NCI-H187 treated with DMSO at 0.1 percent for 48 hours (cell line): ENCODE measurements around the gene XDH.

Experiments used
- DNase-seq: peaks from one replicate; lab custom pipeline; 2025; lab: John Stamatoyannopoulos, UW

Gene XDH

GRCh38 chr2:31329081-31329625 lies 85.4 kb downstream of the XDH start:
- no peak for DNase-seq

DNA sequence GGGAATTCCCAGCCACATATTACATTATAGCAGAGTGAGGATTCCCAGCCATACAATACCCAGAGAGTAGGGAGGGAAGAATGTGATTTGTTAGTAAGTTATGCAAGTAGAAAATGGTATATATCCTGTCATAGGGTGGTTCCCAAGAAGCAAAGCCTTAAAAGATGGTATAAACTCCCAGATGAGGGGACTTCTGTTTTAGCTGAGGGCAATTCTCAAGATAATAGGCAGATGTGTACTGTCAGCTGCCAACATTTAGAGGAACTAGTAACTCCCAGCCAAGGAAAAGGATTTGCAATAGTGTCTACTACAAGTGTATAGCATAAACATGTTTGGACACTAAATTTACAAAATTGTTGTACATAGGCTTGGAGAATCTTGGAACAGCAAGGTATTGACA lies 86.5 kb downstream of the XDH start:
- no peak for DNase-seq

DNA sequence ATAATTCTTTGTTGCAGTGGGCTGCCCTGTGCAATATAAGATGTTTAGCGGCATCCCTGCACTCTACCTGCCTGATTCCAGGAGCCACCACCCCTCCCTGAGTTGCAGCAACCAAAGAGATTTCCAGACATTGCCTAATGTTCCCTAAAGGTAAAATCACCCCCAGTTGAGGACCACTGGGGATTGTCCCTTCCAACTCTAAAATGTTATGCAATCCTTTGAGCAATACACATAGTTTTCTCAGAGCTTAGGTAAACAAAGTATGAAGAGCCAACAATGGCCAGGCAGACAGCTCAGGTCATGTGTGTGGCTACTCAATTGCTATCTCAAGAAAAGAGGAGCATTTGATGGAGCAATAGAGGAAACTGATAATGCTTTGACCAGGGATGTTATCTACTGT lies 87.0 kb downstream of the XDH start:
- DNase-seq, result no peak

DNA sequence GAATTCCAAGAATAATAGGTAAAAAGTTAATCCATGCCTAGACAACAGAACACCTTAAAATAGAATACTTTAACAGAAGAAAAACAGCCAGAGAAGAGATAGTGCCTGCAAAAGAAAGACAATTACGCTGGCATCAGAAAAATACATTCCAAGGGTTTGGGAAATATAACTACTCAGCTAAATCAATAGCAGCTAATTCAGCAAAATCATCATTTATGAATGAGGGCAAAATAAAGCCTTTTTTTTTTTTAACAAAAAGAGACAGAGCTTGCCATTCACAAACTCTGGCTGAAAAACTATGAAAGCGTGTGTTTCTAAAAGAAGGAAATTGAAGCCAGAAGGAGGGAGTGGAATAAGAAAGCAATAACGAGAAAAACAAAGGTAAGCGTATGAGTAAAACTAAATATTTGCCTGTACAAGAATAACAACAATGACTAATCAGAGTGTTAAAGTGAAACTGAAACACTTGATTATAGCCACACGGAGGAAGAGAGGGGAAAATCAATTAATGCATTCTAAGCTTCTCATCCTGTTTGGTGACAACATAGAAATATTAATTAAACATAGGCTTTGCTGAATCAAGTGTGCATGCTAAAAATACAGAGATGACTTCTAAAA lies 90.4 kb downstream of the XDH start:
- no peak for DNase-seq

DNA sequence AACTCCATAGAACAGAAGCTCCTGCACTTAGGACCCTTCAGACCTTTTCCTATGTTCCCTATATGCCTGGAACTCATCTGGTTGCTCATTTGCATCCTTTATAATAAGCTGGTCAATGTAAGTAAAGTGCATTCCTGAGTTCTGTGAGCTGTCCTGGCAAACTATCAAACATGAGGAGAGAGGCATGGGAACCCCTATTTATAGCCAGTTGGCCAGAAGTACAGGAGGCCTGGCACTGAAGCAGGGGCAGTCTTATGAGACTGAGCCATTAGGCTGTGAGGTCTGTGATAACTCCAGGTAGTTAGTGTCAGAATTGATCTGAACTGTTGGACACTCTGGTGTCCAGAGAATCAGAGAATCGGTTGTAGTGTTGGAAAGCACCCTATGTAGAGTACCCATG lies 92.2 kb downstream of the XDH start:
- no peak for DNase-seq

GRCh38 chr2:31319406-31320175 lies 95.0 kb downstream of the XDH start:
- DNase-seq, result peak; percentile 77

DNA sequence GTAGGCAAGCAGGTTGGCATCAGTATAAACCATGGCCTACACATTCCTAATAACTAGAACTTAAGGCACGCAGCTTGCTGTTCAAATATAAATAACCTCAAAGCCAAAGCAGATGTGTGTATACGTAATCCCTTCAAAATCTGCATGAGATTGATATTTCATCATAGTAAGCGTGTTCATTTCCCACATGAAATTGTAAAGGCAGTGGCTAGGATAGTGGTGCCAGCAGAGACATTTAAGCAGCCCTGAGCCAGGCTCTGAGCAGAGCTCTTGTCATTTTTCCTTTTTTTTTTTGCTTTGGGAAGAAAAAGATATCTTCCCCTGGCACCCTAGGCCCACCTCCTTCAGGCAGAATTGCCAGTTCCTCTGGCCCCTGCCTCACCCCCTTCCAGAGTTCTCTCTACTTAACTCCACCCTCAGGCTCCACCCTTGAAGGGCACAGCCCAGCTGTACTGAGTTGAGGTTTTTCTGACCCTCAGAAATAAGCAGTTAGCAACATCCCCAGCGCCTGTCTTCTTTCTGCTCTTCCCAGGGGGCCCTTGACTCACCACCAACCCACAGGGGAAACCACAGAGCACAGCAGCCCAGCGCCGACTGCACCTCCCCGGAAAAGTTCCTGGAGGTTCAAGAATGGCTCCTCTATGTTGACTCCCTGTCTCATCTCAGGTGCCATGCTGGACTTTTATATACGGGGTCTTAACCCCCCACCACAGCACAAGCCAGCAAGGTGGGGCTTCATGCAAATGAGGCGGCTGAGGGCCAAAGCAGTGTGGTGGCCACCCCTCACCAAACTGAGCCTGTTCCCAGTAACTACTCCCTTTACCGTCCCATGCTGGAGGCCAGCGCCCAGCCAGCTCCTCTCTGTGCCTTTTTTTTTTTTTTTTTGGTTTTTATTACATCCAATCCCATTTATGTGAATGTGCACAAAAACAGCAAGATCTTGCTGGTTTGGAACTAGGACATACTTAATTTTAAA lies 95.9 kb downstream of the XDH start:
- DNase-seq, result no peak

DNA sequence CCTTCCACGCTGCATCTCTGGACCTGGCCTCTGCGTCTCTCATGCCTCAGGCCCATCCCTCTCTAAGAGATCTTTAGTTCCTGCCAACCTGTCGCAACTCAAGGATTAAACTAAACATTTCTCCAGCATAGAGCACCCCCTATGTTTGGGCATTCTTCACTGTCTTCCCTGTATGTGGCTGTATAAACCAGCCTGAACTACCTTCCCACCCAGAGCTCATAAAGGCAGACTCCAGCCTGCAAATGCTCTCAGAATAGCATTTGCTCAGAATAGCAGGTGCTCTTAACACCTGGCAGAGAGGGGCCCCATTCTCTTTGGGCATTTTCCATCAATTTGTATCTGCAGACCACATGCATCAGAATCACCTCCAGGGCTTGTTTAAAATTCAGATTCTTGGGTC lies 97.1 kb downstream of the XDH start:
- DNase-seq, result no peak

DNA sequence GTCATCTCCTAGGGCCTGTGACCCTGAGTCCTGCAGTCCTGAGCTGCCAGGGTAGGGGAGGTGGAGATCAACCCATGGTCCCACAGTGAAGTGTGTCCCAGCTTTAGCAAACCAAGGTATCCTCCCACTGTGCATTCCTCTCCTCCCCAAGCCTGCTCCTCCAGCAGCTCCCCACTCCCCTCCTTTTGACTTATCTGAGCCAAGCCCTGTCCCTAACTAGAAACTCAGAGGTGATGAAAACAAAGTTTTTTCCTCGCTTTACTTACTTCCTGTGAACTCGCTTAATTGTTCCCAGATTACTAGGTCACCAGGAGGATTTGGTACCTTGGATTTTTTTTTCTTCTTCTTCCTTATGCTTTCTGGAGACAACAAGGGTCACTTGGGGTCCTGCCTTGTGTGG lies 99.8 kb downstream of the XDH start:
- no peak for DNase-seq

DNA sequence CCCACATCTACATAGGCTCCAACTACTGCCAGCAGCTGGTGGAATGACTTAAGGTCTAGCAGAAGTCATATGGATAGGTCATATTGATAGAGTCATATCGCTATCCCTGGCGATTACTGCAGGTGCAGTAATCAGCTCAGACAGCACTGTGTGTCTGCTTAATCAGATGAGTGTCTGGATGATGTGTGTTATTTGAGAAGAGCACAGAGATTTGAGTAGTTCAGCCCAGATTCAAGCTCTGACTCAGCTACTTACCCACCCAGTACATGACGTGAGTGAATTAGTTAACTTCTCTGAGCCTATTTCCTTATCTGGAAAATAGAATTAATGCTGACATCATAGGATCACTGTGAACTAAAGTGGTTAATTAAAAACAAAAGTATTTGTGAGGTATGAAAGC lies 101.6 kb downstream of the XDH start:
- no peak for DNase-seq

DNA sequence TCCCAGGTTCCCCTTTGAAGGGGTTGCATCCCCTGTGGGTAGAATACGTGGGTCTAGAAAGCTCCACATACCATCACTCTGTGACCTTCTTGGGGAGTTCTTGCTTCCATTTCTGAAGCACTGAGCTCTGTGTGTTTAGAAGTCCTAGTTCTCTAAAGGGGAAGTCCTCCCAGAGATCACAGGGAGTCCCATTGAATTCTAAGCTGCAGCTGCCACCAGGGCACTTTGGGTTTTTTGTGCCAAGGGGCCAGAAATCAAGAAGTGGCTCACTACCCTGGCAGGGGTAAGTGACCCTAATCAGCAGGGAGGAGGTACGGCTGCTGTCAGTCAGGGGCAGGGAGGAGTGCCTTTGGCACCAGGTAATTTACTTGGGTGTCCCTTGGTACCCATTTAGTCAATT lies 109.7 kb downstream of the XDH start:
- DNase-seq, result no peak

DNA sequence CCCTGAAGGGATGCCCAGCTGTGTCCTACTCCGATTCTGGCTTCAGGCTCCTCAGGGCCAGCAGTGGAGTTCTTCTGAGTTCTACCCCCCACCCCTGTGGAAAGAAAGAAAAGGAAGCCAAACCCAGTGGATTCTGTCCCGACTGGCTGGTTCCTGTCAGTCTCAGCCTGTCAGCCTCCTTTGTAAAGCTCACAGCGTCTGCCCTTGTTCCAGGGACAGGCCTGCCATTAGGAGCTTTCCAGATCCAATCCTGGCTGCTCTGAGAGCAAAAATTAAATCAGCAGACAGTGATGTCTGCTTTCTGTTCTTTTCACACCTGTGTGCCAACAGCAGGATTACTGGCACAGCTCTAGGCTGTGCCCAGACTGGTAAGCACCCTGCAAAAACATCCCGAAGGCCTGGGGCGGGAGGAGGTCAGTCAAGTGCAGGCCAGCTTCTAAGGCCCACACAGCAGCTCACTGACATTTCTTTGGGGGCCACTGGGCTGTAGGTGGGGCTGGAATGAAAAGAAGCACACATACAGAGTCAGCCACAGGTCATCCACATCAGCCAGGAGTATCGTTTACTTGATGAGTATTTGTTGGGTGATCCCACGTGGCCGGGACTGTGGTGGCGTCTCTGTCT lies 111.5 kb downstream of the XDH start:
- no peak for DNase-seq

DNA sequence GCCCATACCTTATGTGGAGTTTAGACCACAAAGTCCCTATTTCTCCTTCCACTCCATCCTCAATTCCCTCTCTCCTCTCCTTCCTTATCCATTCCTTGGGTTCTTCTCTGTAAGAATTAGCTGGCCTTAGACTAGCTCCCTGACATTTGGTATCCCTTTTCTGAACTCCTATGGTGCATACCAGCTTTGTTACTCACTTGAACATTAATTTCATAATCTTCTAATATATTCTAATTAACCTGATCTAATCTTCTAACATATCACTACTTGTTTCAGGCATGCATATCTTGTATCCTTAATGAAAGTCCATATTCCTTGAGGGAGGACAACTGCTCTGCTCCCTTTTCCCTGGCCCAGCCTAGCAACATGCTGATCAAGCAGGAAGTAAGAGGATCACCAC lies 114.2 kb downstream of the XDH start:
- no peak for DNase-seq

GRCh38 chr2:31299547-31299946 lies 115.0 kb downstream of the XDH start:
- no peak for DNase-seq

DNA sequence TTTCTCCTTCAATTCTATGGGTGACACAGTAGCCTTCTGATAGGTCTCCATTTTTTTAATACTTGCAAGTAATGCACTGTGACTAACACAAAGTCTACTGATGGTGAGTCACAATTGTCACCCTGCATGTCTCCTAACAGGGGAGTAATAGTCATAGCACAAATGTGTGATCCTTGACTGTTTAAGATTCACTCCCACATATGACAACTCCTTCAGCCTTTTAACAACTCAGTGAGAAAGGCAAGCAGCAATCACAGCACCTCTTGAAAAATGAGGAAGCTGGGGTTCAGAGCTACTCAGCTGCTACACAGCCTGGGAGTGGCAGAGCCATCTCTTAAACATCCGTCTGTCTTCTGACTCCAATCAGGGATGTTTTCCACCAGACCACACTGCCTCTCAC lies 116.8 kb downstream of the XDH start:
- no peak for DNase-seq

- no peak for DNase-seq
These were observed 117.8 kb downstream of the XDH start for GRCh38 chr2:31296641-31297287.

GRCh38 chr2:31294196-31294595 lies 120.3 kb downstream of the XDH start:
- no peak for DNase-seq

GRCh38 chr2:31287654-31288053 lies 126.9 kb downstream of the XDH start:
- DNase-seq, result no peak

DNA sequence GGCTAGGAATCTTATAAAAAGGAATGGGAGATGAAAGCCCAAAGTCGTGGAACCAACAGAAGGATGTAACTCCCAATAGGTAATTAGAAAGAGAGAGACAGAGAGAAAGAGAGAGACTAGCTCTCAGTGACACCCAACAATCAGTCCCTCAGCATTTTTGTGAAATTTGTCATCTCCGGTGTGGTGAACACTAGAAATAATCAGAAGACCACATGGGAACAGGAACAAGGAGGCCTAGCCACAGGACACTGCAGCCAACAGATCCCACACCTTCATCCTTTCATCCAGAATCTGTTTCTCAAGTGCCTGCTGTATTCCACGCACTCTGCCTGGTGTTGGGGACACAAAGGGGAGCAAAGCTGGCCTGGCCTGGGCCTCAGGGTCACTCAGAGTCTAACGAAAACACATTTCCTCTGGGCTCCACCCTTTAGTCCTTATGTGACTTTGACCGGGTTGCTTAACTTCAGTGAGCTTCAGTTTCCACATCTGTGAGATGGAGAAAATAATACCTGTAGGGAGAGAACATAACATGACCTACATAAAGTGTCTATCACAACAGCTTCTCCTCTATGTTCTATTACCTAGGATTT lies 127.5 kb downstream of the XDH start:
- DNase-seq, result no peak

DNA sequence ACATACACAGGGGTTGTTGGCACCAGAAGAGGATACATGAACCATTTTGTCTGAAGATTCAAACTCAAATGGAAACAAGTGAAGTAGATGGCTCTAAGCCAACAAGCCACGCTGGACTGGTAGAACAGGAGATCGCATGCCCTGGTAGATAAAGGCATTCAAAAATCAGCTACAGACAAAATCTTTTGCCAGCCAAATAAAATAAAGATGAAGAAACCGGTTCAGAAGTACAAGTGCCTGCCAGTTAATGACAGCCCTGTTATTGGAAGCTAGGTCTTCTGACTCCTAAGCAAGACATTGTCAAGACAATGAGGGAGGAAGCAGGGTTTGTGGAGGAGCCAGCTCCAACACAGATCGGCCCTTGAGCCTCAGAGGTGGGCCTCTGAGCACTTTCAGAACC lies 128.3 kb downstream of the XDH start:
- DNase-seq, result no peak
